Mesothelial cell of epicardium (in vitro differentiated cells): ENCODE measurements around the gene RUNX3. TPM values are rescaled to one million over a fixed set of nuclear protein-coding genes. Genes with fewer than 3 reads are reported as not detected.
A peak's percentile ranks its signal among the peaks of the same experiment; 100 is the strongest.

ENCODE experiments used
- DNase-seq, 2 experiments: peaks; one replicate each; pipeline ENCODE4 v3.0.0; 2021; ENCODE audit warnings: low spot score in 2 of 2; ENCODE audit not compliant: unreplicated experiment in 2 of 2
- H3K27ac Mint-ChIP-seq: 2 replicates; pipeline ENCODE4 v1.8.0; 2021; ENCODE audit warnings: mixed read lengths
- H3K27me3 Mint-ChIP-seq: 2 replicates; pipeline ENCODE4 v1.8.0; 2021; ENCODE audit warnings: low read depth, mixed read lengths
- H3K36me3 Mint-ChIP-seq: 2 replicates; pipeline ENCODE4 v1.8.0; 2021; ENCODE audit warnings: mixed read lengths
- H3K4me1 Mint-ChIP-seq: 2 replicates; pipeline ENCODE4 v1.8.0; 2021; ENCODE audit warnings: mixed read lengths
- H3K4me3 Mint-ChIP-seq: 2 replicates; pipeline ENCODE4 v1.8.0; 2021; ENCODE audit warnings: mild to moderate bottlenecking, moderate library complexity, mixed read lengths
- H3K9me3 Mint-ChIP-seq: 2 replicates; pipeline ENCODE4 v1.8.0; 2021; ENCODE audit warnings: mixed read lengths
- total RNA-seq: library from RNA; stranded (reverse); gene quantifications from 3 replicates; pipeline ENCODE4 v1.2.1, GENCODE V29; 2021
- TF ChIP-seq, protein P1 (sequence below): fragments of 200-600 bp; sonication (generic); IDR thresholded peaks from one replicate; pipeline ENCODE4 v1.5.0; 2021; ENCODE audit warnings: antibody characterized with exemption; ENCODE audit not compliant: unreplicated experiment

RUNX3 gene
- total RNA-seq, 1 donor from 2014 or later = 0.13 TPM

- no peak overlapping the region for H3K27ac Mint-ChIP-seq
- DNase-seq = no peak
- TF ChIP-seq, protein P1, sequence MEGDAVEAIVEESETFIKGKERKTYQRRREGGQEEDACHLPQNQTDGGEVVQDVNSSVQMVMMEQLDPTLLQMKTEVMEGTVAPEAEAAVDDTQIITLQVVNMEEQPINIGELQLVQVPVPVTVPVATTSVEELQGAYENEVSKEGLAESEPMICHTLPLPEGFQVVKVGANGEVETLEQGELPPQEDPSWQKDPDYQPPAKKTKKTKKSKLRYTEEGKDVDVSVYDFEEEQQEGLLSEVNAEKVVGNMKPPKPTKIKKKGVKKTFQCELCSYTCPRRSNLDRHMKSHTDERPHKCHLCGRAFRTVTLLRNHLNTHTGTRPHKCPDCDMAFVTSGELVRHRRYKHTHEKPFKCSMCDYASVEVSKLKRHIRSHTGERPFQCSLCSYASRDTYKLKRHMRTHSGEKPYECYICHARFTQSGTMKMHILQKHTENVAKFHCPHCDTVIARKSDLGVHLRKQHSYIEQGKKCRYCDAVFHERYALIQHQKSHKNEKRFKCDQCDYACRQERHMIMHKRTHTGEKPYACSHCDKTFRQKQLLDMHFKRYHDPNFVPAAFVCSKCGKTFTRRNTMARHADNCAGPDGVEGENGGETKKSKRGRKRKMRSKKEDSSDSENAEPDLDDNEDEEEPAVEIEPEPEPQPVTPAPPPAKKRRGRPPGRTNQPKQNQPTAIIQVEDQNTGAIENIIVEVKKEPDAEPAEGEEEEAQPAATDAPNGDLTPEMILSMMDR = no peak
- H3K36me3 Mint-ChIP-seq = no peaks in the 10 kb centered on the region
- peaks cover 32% of the 10 kb centered on the region for H3K4me1 Mint-ChIP-seq
- H3K9me3 Mint-ChIP-seq = no peaks in the 10 kb centered on the region
- no peak overlapping the region for H3K4me3 Mint-ChIP-seq
- no peaks in the 10 kb centered on the region for H3K27me3 Mint-ChIP-seq
Observed at GRCh38 chr1:24865168-24865567, 64.9 kb downstream of the RUNX3 start.

GRCh38 chr1:24864370-24864777 lies 65.7 kb downstream of the RUNX3 start:
- no peak overlapping the region for H3K4me3 Mint-ChIP-seq
- TF ChIP-seq, protein P1 = no peak
- peaks cover 32% of the 10 kb centered on the region for H3K4me1 Mint-ChIP-seq
- H3K27ac Mint-ChIP-seq = peak overlapping the region; percentile 82
- DNase-seq = no peak
- no peaks in the 10 kb centered on the region for H3K9me3 Mint-ChIP-seq
- no peaks in the 10 kb centered on the region for H3K36me3 Mint-ChIP-seq
- H3K27me3 Mint-ChIP-seq = no peaks in the 10 kb centered on the region

DNA sequence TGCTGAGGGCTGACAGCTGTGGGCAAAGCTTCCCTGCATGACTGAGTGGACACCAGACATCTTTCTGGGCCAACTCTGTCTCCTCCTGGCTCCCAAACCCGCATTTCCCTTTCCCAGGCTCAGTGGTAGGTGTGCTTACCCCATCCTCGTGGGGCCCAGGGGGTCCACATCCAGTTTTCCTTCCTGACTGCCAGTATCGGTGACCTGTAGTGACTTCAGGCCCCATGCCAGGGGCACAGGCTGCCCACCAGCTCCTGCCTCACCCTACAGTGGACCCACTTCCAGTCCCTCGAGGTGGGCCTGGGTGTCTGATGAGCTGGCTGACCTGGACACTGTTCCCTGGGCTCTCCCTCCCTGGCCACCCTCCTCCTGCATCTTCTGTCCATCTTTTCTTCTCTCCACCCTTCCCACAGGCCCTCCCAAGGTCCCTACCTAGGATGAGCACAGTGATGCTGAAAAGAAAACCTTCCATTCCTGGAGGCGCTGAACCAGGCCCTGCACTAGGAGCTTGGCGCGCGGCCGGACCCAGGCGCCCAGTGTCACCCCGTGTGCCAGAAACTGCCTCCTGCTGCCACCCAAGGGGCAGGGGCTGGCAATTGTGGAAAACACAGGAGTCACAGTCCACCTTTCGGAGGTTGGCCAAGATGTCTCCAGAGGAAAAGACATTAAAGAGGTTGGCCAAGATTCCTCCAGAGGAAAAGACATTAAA lies 67.1 kb downstream of the RUNX3 start:
- no peak for DNase-seq
- H3K27me3 Mint-ChIP-seq = no peaks in the 10 kb centered on the region
- H3K4me1 Mint-ChIP-seq = peaks cover 32% of the 10 kb centered on the region
- peak overlapping the region; percentile 48 for H3K27ac Mint-ChIP-seq
- H3K36me3 Mint-ChIP-seq = no peaks in the 10 kb centered on the region
- H3K9me3 Mint-ChIP-seq = no peaks in the 10 kb centered on the region
- no peak overlapping the region for H3K4me3 Mint-ChIP-seq
- TF ChIP-seq, protein P1 = no peak

DNA sequence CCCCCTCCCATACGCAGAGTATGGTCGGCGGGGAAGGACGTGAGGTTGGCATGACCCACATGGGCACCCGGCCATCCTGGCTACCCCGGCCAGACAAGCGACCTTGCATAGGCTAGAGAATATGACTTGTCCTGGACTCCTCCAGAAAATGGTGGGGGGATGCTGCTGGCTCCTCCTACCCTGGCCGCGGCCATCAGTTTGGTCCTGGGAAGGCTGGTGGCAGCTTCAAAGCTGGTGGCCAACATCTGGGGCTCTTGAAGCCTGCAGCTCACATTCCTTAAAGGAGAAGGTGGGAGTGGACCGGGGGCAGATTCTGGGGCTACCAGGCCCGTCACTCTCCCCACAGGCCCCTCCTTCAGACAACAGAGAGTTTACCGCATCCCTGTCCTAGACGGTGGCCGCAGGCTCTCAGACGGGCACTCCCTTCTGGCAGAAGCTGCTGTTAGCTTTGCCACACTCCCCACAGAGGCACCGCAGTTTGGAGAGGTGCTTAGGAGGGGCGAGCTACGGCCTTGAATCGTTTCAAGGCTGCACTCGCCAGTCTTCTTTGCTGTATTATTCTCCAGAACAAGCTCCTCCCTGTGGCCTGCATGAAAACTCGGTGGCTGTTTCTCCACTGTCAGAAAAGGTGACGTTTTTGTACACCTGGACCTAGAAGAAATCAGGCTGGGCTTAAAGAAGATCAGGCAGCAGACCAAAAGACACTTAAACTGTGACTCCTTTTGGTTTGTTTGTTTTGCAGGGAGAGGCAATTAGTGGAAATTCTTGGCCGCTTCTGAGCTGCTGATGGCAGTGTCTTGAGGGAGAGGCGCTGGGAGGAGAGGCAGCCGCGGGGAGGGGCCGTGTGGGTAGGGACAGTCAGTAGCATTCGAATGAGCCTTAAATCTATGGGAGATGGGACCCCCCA lies 68.0 kb downstream of the RUNX3 start:
- TF ChIP-seq, protein P1 = no peak
- no peaks in the 10 kb centered on the region for H3K9me3 Mint-ChIP-seq
- peak overlapping the region; percentile 48 for H3K27ac Mint-ChIP-seq
- no peak overlapping the region for H3K4me3 Mint-ChIP-seq
- DNase-seq = no peak
- no peaks in the 10 kb centered on the region for H3K27me3 Mint-ChIP-seq
- peaks cover 29% of the 10 kb centered on the region for H3K4me1 Mint-ChIP-seq
- no peaks in the 10 kb centered on the region for H3K36me3 Mint-ChIP-seq

DNA sequence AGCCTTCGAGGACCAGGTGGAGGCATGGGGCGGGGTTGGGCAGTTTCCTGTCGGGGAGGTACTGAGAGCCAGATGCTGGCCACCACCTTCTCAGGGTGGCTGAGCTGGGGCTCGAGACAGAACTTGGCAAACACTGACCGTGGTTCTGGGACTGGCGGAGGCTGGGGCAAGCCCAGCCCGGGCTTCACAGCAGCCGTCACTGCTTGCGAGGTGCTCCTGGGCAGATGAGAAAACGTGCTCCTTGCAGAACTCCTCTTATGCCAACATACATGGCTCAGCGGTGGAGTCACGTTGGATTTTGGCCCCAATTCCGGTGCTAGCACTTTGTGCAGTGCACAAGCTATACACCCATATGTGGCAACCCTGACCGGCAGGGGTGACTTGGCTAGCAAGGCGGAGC lies 69.2 kb downstream of the RUNX3 start:
- Mint-ChIP-seq H3K4me1 (peaks cover 27% of the 10 kb centered on the region), H3K9me3 (no peaks in the 10 kb centered on the region), H3K27ac (no peak overlapping the region), H3K4me3 (no peak overlapping the region), H3K27me3 (no peaks in the 10 kb centered on the region), H3K36me3 (no peaks in the 10 kb centered on the region)
- no peak for DNase-seq
- TF ChIP-seq, protein P1 = no peak
